MM.1S (cell line): ENCODE results near the gene MELTF.

Experiments used
- EZH2phosphoT487 ChIP-seq: fragments of 300-600 bp; sonication (generic); IDR thresholded peaks from 2 replicates; pipeline ENCODE4 v1.6.1; 2018; ENCODE audit warnings: antibody characterized with exemption, low read length
- TF ChIP-seq, protein P1 (sequence below): fragments of 300-600 bp; sonication (generic); IDR thresholded peaks from 2 replicates; pipeline ENCODE4 v1.5.1; 2016; ENCODE audit warnings: antibody characterized with exemption, low read length, mixed read lengths

DNA sequence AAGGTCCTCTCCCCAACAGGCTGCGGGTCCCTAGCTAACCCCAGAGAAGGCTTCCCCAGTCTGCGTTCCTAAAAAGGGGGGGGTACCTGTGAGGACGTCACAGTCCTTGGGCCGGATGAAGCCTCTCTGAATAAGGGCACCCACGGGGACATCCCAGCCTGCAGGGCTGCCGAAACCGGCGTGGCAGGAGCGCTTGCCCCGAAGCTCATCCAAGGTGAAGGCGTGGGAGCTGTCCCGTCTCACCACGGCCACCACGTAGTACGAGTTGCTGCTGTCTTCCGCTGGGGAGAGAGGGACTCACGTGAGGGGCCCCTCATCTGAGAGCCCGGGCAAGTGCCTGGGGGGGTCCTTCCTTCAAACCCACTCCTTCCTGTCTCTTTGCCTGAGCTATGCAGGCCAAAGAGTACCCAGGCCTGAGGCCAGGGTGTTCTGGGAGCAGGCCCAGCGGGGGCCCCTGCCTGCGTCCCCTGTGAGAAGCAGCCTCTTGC lies 20.0 kb downstream of the MELTF start:
- TF ChIP-seq, protein P1, sequence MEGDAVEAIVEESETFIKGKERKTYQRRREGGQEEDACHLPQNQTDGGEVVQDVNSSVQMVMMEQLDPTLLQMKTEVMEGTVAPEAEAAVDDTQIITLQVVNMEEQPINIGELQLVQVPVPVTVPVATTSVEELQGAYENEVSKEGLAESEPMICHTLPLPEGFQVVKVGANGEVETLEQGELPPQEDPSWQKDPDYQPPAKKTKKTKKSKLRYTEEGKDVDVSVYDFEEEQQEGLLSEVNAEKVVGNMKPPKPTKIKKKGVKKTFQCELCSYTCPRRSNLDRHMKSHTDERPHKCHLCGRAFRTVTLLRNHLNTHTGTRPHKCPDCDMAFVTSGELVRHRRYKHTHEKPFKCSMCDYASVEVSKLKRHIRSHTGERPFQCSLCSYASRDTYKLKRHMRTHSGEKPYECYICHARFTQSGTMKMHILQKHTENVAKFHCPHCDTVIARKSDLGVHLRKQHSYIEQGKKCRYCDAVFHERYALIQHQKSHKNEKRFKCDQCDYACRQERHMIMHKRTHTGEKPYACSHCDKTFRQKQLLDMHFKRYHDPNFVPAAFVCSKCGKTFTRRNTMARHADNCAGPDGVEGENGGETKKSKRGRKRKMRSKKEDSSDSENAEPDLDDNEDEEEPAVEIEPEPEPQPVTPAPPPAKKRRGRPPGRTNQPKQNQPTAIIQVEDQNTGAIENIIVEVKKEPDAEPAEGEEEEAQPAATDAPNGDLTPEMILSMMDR = no peak
- no peak for TF ChIP-seq EZH2phosphoT487
